Esophagus muscularis mucosa (tissue), 4 donors: ENCODE measurements around the gene SLC17A3. TPM values are rescaled to one million over a fixed set of nuclear protein-coding genes. Genes with fewer than 3 reads are reported as not detected.

Experiments used
- DNase-seq: peaks from one replicate; pipeline ENCODE4 v3.0.0-alpha.2; 2017; ENCODE audit errors: extremely low spot score
- H3K27ac ChIP-seq, 4 donors: fragments of 200-600 bp; sonication (generic); replicated peaks in 1 of 4; 1 replicate in 3 of 4; 2 replicates in 1 of 4; pipeline ENCODE4 v1.5.1; 2016 to 2019; ENCODE audit warnings: mild to moderate bottlenecking in 1 of 4
- H3K27me3 ChIP-seq, 4 donors: fragments of 200-600 bp; sonication (generic); one replicate each; pipeline versions ENCODE4 v1.5.1 to v1.6.0; 2016 to 2019
- H3K36me3 ChIP-seq, 4 donors: fragments of 200-600 bp; sonication (generic); one replicate each; pipeline ENCODE4 v1.5.1; 2016 to 2019
- H3K4me1 ChIP-seq, 4 donors: fragments of 200-600 bp; sonication (generic); one replicate each; pipeline ENCODE4 v1.5.1; 2016 to 2019
- H3K4me3 ChIP-seq, 4 donors: fragments of 200-600 bp; sonication (generic); 1 replicate in 2 of 4; 2 replicates in 2 of 4; pipeline ENCODE4 v1.5.1; 2016 to 2019; ENCODE audit warnings: mild to moderate bottlenecking in 4 of 4, moderate library complexity in 1 of 4
- H3K9me3 ChIP-seq, 4 donors: fragments of 200-600 bp; sonication (generic); 1 replicate in 3 of 4; 2 replicates in 1 of 4; pipeline ENCODE4 v1.5.1; 2016 to 2019
- CTCF ChIP-seq, 3 experiments: fragments of 200-600 bp in 2 of 3; fragments of 450-650 bp in 1 of 3; sonication (generic) in 2 of 3; IDR thresholded peaks; one replicate each; pipeline ENCODE4 v1.5.1; 2017 to 2019; ENCODE audit warnings: antibody characterized with exemption in 3 of 3, mild to moderate bottlenecking in 2 of 3, moderate library complexity in 1 of 3
- EP300 ChIP-seq: sonication (generic); formaldehyde crosslinking; IDR thresholded peaks from one replicate; pipeline ENCODE4 v1.6.1; 2017; ENCODE audit warnings: antibody characterized with exemption
- POLR2A ChIP-seq: fragments of 450-650 bp; IDR thresholded peaks from one replicate; pipeline ENCODE4 v1.6.1; 2017; ENCODE audit warnings: antibody characterized with exemption, moderate library complexity, mild to moderate bottlenecking, low read depth
- POLR2AphosphoS5 ChIP-seq, 2 donors: sonication (generic); formaldehyde crosslinking; IDR thresholded peaks; one replicate each; pipeline ENCODE4 v1.6.1; 2017; ENCODE audit warnings: antibody characterized with exemption in 2 of 2
- WGBS: methylation state at CpG from one replicate; pipeline ENCODE4 v1.1.5; 2018; 5-methylcytosine and 5-hydroxymethylcytosine counted together
- intact Hi-C: fragments of 100-400 bp; cut with DNase I; formaldehyde crosslinking; loops from one replicate; pipeline ENCODE4 v1.15.1; 2023
- total RNA-seq, 4 donors: library from RNA; depleted of rRNA; stranded (reverse); fragments of >200 nt; gene quantifications; one replicate each; pipeline versions ENCODE4 v1.1.0 to v1.2.1, GENCODE V29; 2016

SLC17A3 gene
- total RNA-seq, 4 donors from 2014 or later: not detected

DNA sequence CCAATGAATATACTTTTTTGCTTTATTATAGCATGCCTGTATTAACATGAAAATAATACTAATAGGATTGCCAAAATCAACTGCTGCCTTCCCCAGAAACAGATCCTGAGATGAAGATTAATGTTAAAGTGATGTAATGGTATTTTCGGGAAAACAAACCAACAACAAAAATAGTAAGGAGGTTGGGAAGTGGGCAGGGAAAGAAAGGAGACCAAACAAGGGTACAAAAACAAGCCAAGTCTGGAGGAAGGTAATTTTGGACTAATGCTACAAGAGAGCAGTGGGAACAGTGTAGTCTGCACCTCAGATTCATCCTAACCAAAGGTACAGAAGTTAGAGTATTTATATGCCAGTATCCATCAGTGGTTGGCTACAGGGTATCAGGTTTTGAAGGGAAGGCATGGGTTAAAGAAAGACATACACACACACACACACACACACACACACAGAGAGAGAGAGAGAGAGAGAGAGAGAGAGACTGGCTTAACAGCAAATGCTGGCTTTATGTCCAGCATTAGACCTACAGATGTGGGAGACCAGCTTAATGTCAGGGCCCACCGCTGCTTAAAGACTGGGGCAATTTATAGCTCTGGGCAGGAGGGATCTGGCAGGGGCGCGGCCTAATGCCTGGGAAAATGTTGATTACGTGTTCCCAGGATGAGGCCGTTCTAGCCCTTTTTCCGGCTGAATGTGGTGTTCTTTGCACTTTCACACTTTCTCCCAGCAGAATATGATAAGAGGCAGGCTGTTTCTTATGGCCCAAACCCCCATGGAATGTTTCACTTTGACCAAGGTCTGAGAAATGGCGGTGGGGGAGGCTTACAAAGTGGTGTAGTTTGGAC lies 38.4 kb downstream of the SLC17A3 start:
- no peak overlapping the region for H3K4me3 ChIP-seq
- H3K36me3 ChIP-seq: no peaks in the 10 kb centered on the region
- intact Hi-C loops: no loop called here
- 77% methylated on average over 8 of the region's 8 CpGs for WGBS
- H3K27ac ChIP-seq: no peak overlapping the region
- no peaks in the 10 kb centered on the region for H3K9me3 ChIP-seq
- no peaks in the 10 kb centered on the region for H3K4me1 ChIP-seq
- TF ChIP-seq POLR2A (no peak), EP300 (no peak), CTCF (IDR thresholded peaks at IDR 0.05) (no peak), POLR2AphosphoS5 (IDR thresholded peaks at IDR 0.05) (no peak)
- peaks cover 0 to 6% (median 0%) of the 10 kb centered on the region in 4 donors for H3K27me3 ChIP-seq
- no peak for DNase-seq

GRCh38 chr6:25834950-25835349 lies 39.1 kb downstream of the SLC17A3 start:
- DNase-seq: no peak
- intact Hi-C loops: no loop called here
- Histone ChIP-seq H3K36me3 (no peaks in the 10 kb centered on the region), H3K9me3 (no peaks in the 10 kb centered on the region), H3K27me3 (peaks cover 0 to 3% (median 0%) of the 10 kb centered on the region in 4 donors), H3K4me3 (no peak overlapping the region), H3K27ac (no peak overlapping the region), H3K4me1 (no peaks in the 10 kb centered on the region)
- no peak for TF ChIP-seq POLR2AphosphoS5 (IDR thresholded peaks at IDR 0.05)
- no peak for TF ChIP-seq CTCF (IDR thresholded peaks at IDR 0.05)
- no peak for TF ChIP-seq POLR2A
- no peak for TF ChIP-seq EP300
- WGBS: 71% methylated on average over 1 of the region's 1 CpG

GRCh38 chr6:25833136-25833535 lies 40.9 kb downstream of the SLC17A3 start:
- no peak for DNase-seq
- Histone ChIP-seq H3K4me1 (no peaks in the 10 kb centered on the region), H3K27ac (no peak overlapping the region), H3K9me3 (no peaks in the 10 kb centered on the region), H3K36me3 (no peaks in the 10 kb centered on the region), H3K4me3 (no peak overlapping the region), H3K27me3 (no peaks in the 10 kb centered on the region)
- TF ChIP-seq POLR2A: no peak
- no peak for TF ChIP-seq POLR2AphosphoS5 (IDR thresholded peaks at IDR 0.05)
- no peak for TF ChIP-seq CTCF (IDR thresholded peaks at IDR 0.05)
- TF ChIP-seq EP300: no peak
- intact Hi-C loops: no loop called here

DNA sequence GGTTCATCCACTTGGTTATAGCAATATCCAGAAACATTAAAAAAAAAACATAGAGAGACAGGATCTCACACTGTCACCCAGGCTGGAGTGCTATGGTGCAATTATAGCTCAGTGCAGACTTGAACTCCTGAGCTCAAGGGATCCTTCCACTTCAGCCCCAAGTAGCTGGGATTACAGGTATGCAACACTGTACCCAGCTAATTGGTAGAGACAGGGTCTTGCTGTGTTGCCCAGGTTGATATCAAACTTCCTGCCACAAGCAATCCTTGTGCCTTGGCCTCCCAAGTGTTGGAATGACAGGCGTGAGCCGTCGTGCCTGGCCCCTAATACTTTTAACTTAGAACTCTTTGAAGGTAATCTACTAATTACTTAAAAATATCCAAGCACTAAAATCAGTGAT lies 41.4 kb downstream of the SLC17A3 start:
- H3K9me3 ChIP-seq: no peaks in the 10 kb centered on the region
- WGBS: 80% methylated on average over 3 of the region's 3 CpGs
- no peaks in the 10 kb centered on the region for H3K36me3 ChIP-seq
- intact Hi-C loops: no loop called here
- no peaks in the 10 kb centered on the region for H3K4me1 ChIP-seq
- no peak overlapping the region for H3K4me3 ChIP-seq
- no peaks in the 10 kb centered on the region for H3K27me3 ChIP-seq
- DNase-seq: no peak
- H3K27ac ChIP-seq: no peak overlapping the region
- TF ChIP-seq POLR2A (no peak), POLR2AphosphoS5 (IDR thresholded peaks at IDR 0.05) (no peak), EP300 (no peak), CTCF (IDR thresholded peaks at IDR 0.05) (no peak)

GRCh38 chr6:25832307-25832662 lies 41.8 kb downstream of the SLC17A3 start:
- Histone ChIP-seq H3K27ac (no peak overlapping the region), H3K4me3 (no peak overlapping the region), H3K4me1 (no peaks in the 10 kb centered on the region), H3K36me3 (no peaks in the 10 kb centered on the region), H3K9me3 (no peaks in the 10 kb centered on the region), H3K27me3 (no peaks in the 10 kb centered on the region)
- no peak for TF ChIP-seq POLR2A
- no peak for TF ChIP-seq EP300
- no peak for TF ChIP-seq CTCF (IDR thresholded peaks at IDR 0.05)
- TF ChIP-seq POLR2AphosphoS5 (IDR thresholded peaks at IDR 0.05): no peak
- intact Hi-C loops: no loop called here
- no peak for DNase-seq
